GM23248 (cell line): ENCODE measurements around the gene SMIM38. TPM values are rescaled to one million over a fixed set of nuclear protein-coding genes. Genes with fewer than 3 reads are reported as not detected.

Source experiments
- DNase-seq: peaks from one replicate; pipeline ENCODE4 v3.0.0-alpha.2; 2015
- H2AFZ ChIP-seq: fragments of 200-600 bp; sonication (generic); 2 replicates; pipeline ENCODE4 v1.6.1; 2016; ENCODE audit warnings: antibody characterized with exemption
- H3F3A ChIP-seq: fragments of 200-600 bp; sonication (generic); 2 replicates; pipeline ENCODE4 v1.6.1; 2016; ENCODE audit warnings: mild to moderate bottlenecking, antibody characterized with exemption, mixed run types; ENCODE audit not compliant: insufficient read depth
- H3K27ac ChIP-seq: fragments of 200-600 bp; sonication (generic); 2 replicates; pipeline ENCODE4 v1.5.1; 2016; ENCODE audit warnings: mild to moderate bottlenecking
- H3K27me3 ChIP-seq: fragments of 200-600 bp; sonication (generic); replicated peaks from 2 replicates; pipeline ENCODE4 v1.6.1; 2016; ENCODE audit warnings: mild to moderate bottlenecking; ENCODE audit not compliant: insufficient read depth
- H3K36me3 ChIP-seq: fragments of 200-600 bp; sonication (generic); 2 replicates; pipeline ENCODE4 v1.6.1; 2016; ENCODE audit warnings: low read depth, mild to moderate bottlenecking
- H3K4me1 ChIP-seq: fragments of 200-600 bp; sonication (generic); 2 replicates; pipeline ENCODE4 v1.6.1; 2016; ENCODE audit warnings: mild to moderate bottlenecking; ENCODE audit not compliant: insufficient read depth
- H3K4me2 ChIP-seq: fragments of 200-600 bp; sonication (generic); one replicate; pipeline ENCODE4 v1.6.1; 2016; ENCODE audit warnings: mild to moderate bottlenecking; ENCODE audit not compliant: unreplicated experiment
- H3K4me3 ChIP-seq: fragments of 200-600 bp; sonication (generic); 2 replicates; pipeline ENCODE4 v1.5.1; 2016; ENCODE audit warnings: mild to moderate bottlenecking
- H3K79me2 ChIP-seq: fragments of 200-600 bp; sonication (generic); 2 replicates; pipeline ENCODE4 v1.6.1; 2016; ENCODE audit warnings: mild to moderate bottlenecking; ENCODE audit not compliant: insufficient read depth
- H3K9ac ChIP-seq: fragments of 200-600 bp; sonication (generic); 2 replicates; pipeline ENCODE4 v1.6.1; 2016; ENCODE audit warnings: mild to moderate bottlenecking
- H3K9me2 ChIP-seq: fragments of 200-600 bp; sonication (generic); 2 replicates; pipeline ENCODE4 v1.6.1; 2016; ENCODE audit warnings: mixed run types, mild to moderate bottlenecking, moderate library complexity; ENCODE audit not compliant: insufficient read depth
- H3K9me3 ChIP-seq: fragments of 200-600 bp; sonication (generic); one replicate; pipeline ENCODE4 v1.6.1; 2017; ENCODE audit warnings: low read depth
- H4K20me1 ChIP-seq: fragments of 200-600 bp; sonication (generic); 2 replicates; pipeline ENCODE4 v1.6.0; 2016; ENCODE audit not compliant: insufficient read depth
- EZH2 ChIP-seq: fragments of 200-600 bp; sonication (generic); IDR thresholded peaks from 2 replicates; pipeline ENCODE4 v1.6.1; 2018; ENCODE audit warnings: antibody characterized with exemption, mild to moderate bottlenecking; ENCODE audit not compliant: insufficient read depth, poor library complexity, severe bottlenecking
- EZH2phosphoT487 ChIP-seq: fragments of 200-600 bp; sonication (generic); IDR thresholded peaks from 2 replicates; pipeline ENCODE4 v1.6.1; 2018; ENCODE audit warnings: antibody characterized with exemption, moderate library complexity, mild to moderate bottlenecking, low read depth; ENCODE audit not compliant: insufficient read depth
- WGBS, 2 experiments: methylation state at CpG; one replicate each; pipeline ENCODE4 v1.1.6; 2015 to 2017; ENCODE audit warnings: low lambda C conversion rate in 2 of 2, low coverage in 1 of 2; ENCODE audit errors: missing lambda C conversion rate in 2 of 2; 5-methylcytosine and 5-hydroxymethylcytosine counted together
- in situ Hi-C: fragments of 300-500 bp; cut with MboI; formaldehyde crosslinking; loops from 2 replicates; pipeline ENCODE4 v1.15.0; 2020
- polyA plus RNA-seq: library from polyadenylated mRNA; unstranded; fragments of >200 nt; fragmentation: Nextera tagmentation; extraction: Ambion mirVana; gene quantifications from 2 replicates; pipeline ENCODE4 v1.2.1, GENCODE V29; 2016
- total RNA-seq: library from RNA; depleted of rRNA; stranded (reverse); fragments of >200 nt; shearing (Covaris generic); gene quantifications from 2 replicates; pipeline ENCODE4 v1.2.3, GENCODE V29; 2014

Gene SMIM38
- total and polyA plus RNA-seq, 2 experiments from 2014 or later, result not detected

DNA sequence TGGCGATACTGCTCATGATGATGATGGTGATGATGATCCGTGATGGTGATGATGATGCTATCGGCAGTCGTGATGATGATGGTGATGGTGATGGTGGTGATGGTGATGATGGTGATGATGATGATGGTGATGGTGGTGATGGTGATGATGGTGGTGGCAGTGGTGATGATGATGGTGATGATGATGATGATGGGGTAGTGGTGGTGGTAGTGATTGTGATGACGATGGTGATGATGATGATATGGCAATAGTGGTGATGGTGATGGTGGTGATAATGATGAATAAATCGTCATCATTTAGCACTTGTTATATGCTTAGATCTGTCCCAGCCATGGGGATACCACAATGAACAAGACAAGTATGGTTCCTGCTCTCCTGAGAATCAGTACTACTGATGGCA, 39.2 kb downstream of the SMIM38 start:
- no peaks in the 10 kb centered on the region for H3K36me3 ChIP-seq
- H3K9ac ChIP-seq, result no peak overlapping the region
- WGBS, 2 experiments, result 33 to 54% methylated on average over 2 to 4 of the region's 6 CpGs
- no peaks in the 10 kb centered on the region for H3K79me2 ChIP-seq
- H3K27ac ChIP-seq, result no peak overlapping the region
- no peaks in the 10 kb centered on the region for H3K9me3 ChIP-seq
- no peak overlapping the region for H3K4me2 ChIP-seq
- no peaks in the 10 kb centered on the region for H3K9me2 ChIP-seq
- no peak overlapping the region for H3K4me3 ChIP-seq
- TF ChIP-seq EZH2phosphoT487, result no peak
- no peak for TF ChIP-seq EZH2
- no peaks in the 10 kb centered on the region for H3K4me1 ChIP-seq
- DNase-seq, result no peak
- in situ Hi-C loops, result no loop called here
- H2AFZ ChIP-seq, result no peak overlapping the region
- H4K20me1 ChIP-seq, result no peaks in the 10 kb centered on the region
- no peaks in the 10 kb centered on the region for H3F3A ChIP-seq
- peaks cover 29% of the 10 kb centered on the region for H3K27me3 ChIP-seq

DNA sequence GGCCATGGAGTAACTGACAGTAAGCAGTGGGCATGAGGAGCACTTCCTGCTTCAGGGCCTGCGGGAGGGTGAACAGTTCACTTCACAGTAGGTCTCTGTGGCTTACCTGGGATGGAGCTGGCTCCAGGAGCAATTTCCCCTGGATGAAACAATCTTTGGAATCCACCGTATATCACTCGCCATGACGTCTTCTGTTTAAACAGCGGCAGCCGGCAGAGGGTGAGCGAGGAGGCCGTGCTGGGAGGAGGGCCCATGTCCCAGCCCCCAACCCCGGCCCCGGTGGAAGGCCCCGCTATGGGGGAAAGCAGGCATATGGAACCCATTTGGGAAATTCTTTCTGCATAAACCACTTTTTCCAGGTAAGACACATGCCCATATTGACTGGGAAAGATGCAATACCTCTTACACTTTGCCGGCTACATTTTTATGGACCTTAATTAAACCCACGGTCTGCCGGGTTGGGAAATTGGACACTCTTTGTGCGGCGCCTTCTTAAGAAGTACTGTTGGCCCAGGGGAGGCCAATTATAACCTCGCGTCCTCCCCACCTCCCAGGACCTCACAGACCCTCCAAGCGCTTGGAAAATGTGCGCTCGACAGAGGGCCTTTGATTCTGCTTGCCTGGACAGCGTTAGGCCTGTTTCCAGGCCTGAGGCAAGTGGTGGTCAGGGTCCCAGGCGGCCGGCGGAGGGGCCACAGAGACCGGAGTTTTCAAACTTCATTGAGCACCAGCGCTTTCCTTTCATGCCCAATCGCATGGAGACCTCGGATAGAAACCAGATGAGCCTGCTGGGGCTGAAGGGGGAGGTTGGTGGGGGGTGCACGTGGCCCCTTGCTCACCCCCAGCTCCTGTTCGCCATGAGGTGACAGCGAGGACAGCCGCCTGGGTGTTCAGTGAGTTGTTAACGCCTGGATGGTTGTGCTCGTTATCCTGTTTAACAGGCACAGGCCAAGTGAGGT, 40.4 kb downstream of the SMIM38 start:
- in situ Hi-C loops, result no loop called here
- no peak overlapping the region for H3K4me2 ChIP-seq
- no peak for DNase-seq
- no peaks in the 10 kb centered on the region for H3K9me3 ChIP-seq
- peaks cover 34% of the 10 kb centered on the region for H3K27me3 ChIP-seq
- no peaks in the 10 kb centered on the region for H3K79me2 ChIP-seq
- H3K9me2 ChIP-seq, result no peaks in the 10 kb centered on the region
- no peaks in the 10 kb centered on the region for H4K20me1 ChIP-seq
- no peaks in the 10 kb centered on the region for H3K36me3 ChIP-seq
- no peak overlapping the region for H2AFZ ChIP-seq
- no peak overlapping the region for H3K27ac ChIP-seq
- no peak for TF ChIP-seq EZH2phosphoT487
- no peaks in the 10 kb centered on the region for H3K4me1 ChIP-seq
- H3F3A ChIP-seq, result no peaks in the 10 kb centered on the region
- no peak overlapping the region for H3K9ac ChIP-seq
- 22% methylated on average over 35 of the region's 35 CpGs for WGBS, 2 experiments
- H3K4me3 ChIP-seq, result no peak overlapping the region

DNA sequence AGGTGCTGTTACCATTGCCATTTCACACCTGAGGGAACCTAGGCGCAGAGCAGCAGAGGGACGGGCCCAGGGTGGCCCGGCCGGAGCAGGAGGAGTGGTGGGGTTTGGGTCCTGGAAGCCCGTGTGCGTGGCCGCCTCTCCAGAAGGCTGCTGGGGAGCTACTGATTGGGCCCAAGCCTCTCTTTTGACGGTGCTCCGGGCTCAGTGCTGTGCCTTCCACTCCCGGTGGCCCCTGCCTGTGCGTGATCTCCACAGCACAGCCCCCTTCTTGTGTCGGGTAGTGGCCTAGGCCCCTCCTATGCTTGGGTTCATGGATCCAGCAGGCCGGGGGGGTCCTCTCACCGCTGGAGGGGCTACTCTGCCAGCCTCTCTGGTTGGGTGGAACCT, 41.0 kb downstream of the SMIM38 start:
- Histone ChIP-seq H3K4me3 (no peak overlapping the region), H3K9me3 (no peaks in the 10 kb centered on the region), H4K20me1 (no peaks in the 10 kb centered on the region), H3K36me3 (no peaks in the 10 kb centered on the region), H3K9me2 (no peaks in the 10 kb centered on the region), H3K27ac (no peak overlapping the region), H3K27me3 (peaks cover 34% of the 10 kb centered on the region), H2AFZ (no peak overlapping the region), H3K4me2 (no peak overlapping the region), H3K79me2 (no peaks in the 10 kb centered on the region), H3K9ac (no peak overlapping the region), H3F3A (no peaks in the 10 kb centered on the region), H3K4me1 (no peaks in the 10 kb centered on the region)
- no peak for DNase-seq
- in situ Hi-C loops, result no loop called here
- TF ChIP-seq EZH2, result no peak
- 74 to 76% methylated on average over 11 to 13 of the region's 14 CpGs for WGBS, 2 experiments

DNA sequence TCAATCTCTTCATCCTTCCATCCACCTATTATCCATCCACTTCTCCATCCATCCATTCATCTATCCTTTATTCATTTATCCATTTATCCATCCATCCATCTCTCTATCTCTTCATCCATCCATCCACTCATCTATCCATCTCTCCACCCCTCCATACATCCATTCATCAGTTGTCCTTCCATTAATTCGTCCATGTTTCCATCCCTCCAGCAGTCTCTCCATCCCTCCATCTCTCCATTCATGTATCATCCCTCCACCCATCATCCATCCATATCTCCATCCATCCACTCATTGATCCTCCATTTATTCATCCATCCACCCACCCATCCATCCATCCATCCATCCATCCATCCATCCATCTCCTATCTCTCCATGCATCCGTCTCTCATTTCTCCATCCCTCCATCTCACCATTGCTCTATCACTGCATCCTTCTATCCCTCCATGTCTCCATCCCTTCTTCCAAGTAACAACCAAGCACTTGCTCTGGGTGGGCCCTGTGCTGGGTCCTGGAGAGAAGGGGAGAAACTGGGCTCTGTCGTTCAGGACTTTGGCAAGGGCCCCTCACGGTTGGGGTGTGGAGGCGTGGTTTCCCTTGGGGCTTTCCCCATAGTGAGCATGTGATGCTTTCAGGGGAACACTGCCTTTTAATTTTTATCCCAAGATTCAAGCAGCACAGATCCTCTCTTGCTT, 43.3 kb downstream of the SMIM38 start:
- Histone ChIP-seq H3K9me3 (no peaks in the 10 kb centered on the region), H3F3A (no peaks in the 10 kb centered on the region), H4K20me1 (no peaks in the 10 kb centered on the region), H3K4me3 (no peak overlapping the region), H3K36me3 (no peaks in the 10 kb centered on the region), H3K27ac (no peak overlapping the region), H2AFZ (no peak overlapping the region), H3K27me3 (peaks cover 34% of the 10 kb centered on the region), H3K9me2 (no peaks in the 10 kb centered on the region), H3K9ac (no peak overlapping the region), H3K4me1 (no peaks in the 10 kb centered on the region), H3K4me2 (no peak overlapping the region), H3K79me2 (no peaks in the 10 kb centered on the region)
- TF ChIP-seq EZH2, result no peak
- TF ChIP-seq EZH2phosphoT487, result no peak
- 29 to 39% methylated on average over 5 of the region's 5 CpGs for WGBS, 2 experiments
- in situ Hi-C loops, result no loop called here
- DNase-seq, result no peak
